SHP77 (cell line): ENCODE results near the gene SLC22A17.
"Not testable (repeated sequence)": the region's sequence is repeated elsewhere in the genome, so short reads cannot be mapped to it uniquely, and the experiment has no call there.

Source experiments
- DNase-seq, 2 experiments: peaks; one replicate each; lab custom pipeline; 2025; lab: John Stamatoyannopoulos, UW

Gene SLC22A17

DNA sequence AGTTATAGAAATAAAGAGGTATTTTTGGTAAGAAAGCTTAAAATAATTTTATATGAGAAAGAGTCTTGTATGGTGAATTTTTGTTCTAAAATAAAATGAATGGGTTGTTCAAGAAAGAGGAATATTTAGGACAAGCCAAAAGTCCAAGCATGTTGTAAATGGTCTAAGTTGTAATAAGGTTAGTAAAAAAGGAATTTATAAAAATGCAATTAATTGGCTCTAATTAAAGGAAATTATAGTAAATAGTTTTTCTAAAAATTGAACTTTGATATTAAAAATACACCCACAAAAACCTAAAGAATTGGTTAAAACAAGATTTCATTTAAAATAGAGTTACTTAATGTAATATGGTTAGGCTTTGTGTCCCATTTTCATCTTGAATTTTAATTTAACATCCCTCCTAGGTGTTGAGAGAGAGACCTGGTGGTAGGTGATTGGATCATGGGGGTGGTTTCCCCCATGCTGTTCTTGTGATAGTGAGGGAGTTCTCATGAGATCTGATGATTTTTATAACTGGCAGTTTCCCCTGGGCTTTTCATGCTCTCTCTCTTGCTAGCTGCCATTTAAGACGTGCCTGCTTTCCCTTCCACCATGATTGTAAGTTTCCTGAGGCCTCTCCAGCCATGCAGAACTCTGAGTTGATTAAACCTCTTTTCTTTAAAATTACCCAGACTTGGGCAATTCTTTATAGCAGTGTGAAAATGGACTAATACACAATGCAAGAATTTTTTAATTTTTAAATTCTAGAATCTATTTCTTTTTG lies 13.0 kb downstream of the SLC22A17 start:
- no peak for DNase-seq

DNA sequence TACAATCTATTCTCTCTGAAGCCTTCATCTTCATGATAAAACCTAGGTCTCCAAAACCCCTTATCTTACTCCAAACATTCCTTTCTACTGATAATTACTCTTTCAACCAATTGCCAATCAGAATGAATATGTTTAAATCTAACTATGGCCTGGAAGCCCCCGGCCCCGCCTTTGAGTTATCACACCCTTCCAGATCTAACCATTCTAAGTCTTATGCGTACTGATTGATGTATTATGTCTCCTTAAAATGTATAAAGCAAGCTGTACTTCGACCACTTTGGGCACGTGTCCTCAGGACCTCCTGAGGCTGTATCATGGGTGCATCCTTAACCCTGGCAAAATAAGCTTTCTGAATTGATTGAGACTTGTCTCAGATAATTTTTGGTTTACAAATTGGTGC lies 17.1 kb downstream of the SLC22A17 start:
- no peak for DNase-seq

DNA sequence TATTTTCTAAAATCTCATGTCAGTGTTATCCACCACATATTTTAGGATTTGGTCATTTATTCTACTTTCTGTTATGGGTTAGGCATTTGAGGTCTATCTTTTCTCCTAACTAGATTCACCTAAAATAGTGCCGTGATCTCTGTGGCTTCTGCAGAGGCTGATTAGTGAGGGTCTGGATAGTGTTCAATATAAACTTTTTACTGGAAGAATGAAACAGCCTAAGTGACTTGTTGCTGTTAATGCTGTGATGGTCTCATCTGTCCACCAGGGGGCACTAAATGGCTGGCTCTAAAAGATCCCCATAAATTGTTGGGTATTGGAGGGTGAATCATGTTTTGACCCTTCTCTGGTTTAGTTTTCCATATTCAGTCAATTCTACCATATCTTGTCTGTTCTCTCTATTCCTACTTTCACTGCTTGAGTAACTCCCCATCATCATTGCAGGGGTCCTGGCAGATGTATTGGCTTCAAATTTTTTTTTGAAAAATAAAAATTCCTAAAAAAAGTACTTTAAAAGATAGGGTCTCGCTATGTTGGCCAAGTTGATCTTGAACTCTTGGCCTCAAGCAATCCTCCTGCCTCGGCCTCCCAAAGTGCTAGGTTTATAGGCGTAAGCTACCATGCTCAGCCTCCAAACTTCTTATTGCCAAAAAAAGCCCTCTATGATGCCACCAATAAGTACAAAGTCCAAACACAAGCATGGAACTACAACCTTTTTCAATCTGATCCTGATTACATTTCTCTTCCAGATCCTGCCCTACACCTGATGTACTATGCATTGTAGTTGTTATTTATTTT lies 24.5 kb downstream of the SLC22A17 start:
- peak; percentile 76 for DNase-seq

DNA sequence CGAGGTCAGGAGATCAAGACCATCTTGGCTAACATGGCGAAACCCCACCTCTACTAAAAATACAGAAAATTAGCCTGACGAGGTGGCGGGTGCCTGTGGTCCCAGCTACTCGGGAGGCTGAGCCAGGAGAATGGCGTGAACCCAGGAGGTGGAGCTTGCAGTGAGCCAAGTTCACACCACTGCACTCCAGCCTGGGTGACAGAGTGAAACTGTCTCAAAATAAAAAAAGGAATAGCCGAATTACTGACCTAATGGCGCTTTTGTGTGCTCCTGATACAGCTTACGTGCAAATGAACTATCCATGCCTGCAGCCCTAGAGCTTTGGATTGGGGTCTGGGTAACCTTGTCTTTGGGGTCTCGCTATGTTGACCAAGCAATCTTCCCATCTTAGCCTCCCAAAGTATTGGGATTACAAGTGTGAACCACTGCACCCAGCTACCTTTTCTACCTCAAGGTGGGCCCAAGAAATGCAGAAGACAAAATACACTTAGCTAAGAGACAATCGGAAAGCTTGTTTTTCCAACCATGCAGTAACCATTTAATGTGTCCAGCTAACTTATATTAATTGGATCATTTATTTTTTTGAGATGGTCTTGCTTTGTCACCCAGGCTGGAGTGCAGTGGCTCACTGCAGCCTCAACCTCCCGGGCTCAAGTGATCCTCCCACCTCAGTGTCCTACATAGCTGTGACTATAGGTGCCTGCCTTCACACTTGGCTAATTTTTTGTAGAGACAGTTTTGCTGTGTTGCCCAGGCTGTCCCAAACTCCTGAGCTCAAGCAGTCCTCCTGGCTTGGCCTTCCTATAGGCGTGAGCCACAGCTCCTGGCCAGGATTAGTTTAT lies 26.0 kb downstream of the SLC22A17 start:
- no peak for DNase-seq

DNA sequence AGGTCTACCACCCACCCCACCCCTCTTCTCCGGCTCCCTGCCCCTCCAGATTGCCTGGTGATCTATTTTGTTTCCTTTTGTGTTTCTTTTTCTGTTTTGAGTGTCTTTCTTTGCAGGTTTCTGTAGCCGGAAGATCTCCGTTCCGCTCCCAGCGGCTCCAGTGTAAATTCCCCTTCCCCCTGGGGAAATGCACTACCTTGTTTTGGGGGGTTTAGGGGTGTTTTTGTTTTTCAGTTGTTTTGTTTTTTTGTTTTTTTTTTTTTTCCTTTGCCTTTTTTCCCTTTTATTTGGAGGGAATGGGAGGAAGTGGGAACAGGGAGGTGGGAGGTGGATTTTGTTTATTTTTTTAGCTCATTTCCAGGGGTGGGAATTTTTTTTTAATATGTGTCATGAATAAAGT lies 26.9 kb downstream of the SLC22A17 start:
- not testable (repeated sequence) for DNase-seq

DNA sequence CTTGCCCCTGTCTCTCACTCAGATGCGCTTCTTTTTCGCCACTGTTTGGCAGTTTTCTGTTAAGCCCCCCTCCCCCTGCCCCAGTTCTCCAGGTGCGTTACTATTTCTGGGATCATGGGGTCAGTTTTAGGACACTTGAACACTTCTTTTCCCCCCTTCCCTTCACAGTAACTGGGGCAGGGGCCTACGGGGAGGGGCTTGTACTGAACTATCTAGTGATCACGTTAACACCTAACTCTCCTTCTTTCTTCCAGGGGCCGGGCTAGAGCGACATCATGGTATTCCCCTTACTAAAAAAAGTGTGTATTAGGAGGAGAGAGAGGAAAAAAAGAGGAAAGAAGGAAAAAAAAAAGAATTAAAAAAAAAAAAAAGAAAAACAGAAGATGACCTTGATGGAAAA lies 27.7 kb downstream of the SLC22A17 start:
- DNase-seq: no peak

DNA sequence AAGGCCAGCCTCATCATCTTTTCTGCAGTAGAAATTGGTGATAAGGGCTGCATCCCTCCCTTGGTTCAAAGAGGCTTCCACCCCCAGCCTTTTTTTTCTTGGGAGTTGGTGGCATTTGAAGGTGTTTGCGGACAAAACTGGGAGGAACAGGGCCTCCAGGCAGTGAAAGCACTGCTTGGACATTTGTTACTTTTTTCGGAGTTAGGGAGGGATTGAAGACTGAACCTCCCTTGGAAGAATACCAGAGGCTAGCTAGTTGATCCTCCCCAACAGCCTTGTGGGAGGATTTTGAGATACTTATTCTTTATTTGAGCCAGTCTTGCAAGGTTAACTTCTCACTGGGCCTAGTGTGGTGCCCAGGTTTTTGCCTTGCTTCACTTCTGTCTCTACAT lies 28.2 kb downstream of the SLC22A17 start:
- DNase-seq: no peak

DNA sequence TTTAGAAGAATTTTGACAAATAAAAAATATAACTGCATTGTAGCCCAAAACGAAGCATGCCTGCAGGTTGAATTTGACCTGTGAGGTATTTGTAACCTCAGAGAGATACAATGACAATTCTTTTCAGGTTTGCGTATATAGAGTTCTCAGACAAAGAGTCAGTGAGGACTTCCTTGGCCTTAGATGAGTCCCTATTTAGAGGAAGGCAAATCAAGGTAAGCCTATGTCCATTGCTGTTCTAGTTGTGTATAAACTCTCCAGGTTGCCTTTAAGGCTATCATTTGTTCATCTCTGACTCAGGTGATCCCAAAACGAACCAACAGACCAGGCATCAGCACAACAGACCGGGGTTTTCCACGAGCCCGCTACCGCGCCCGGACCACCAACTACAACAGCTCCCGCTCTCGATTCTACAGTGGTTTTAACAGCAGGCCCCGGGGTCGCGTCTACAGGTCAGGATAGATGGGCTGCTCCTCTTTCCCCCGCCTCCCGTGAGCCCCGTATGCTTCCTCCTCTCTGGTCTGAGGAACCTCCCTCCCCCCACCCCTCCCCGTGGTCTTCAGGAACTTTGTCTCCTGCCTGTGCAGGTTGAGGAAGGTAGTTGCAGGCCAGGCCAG lies 28.7 kb downstream of the SLC22A17 start:
- no peak for DNase-seq

DNA sequence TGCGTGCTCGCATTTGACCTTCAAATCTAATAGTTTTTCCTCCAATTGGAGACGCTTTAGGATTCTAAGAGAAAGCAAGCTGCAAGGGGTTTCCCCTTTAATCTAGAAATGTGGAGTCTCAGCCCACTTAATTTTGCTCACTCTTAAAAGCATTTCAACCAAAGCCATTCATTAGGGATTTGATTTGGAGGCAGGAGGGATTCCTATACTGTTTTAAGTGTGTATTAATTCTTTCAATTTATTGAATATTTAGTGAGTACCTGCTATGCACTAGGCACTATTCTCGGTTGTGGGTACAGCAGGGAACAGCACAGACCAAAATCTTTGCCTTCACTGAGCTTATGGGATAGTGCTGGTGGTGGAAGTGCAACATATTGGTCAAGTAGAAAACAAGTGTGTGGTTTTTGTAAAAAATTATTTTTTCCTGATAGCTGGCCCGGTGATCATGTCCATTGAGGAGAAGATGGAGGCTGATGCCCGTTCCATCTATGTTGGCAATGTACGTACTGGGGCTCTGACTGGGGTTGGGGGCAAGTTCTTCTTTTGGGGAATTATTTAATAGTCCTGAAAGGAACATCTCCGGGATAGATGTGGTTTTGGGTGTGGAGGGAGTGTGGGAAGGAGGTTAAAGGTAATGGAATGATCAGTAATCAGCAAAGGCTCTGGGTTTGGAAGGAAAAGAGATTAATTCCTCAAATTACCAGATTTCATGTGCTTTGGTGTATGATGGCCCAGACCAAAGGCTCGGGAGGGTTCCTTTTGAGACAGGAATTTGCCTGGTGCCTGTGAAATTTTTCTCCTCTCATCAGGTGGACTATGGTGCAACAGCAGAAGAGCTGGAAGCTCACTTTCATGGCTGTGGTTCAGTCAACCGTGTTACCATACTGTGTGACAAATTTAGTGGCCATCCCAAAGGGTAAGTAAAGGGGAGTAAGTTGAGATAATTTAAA lies 29.8 kb downstream of the SLC22A17 start:
- DNase-seq: no peak

DNA sequence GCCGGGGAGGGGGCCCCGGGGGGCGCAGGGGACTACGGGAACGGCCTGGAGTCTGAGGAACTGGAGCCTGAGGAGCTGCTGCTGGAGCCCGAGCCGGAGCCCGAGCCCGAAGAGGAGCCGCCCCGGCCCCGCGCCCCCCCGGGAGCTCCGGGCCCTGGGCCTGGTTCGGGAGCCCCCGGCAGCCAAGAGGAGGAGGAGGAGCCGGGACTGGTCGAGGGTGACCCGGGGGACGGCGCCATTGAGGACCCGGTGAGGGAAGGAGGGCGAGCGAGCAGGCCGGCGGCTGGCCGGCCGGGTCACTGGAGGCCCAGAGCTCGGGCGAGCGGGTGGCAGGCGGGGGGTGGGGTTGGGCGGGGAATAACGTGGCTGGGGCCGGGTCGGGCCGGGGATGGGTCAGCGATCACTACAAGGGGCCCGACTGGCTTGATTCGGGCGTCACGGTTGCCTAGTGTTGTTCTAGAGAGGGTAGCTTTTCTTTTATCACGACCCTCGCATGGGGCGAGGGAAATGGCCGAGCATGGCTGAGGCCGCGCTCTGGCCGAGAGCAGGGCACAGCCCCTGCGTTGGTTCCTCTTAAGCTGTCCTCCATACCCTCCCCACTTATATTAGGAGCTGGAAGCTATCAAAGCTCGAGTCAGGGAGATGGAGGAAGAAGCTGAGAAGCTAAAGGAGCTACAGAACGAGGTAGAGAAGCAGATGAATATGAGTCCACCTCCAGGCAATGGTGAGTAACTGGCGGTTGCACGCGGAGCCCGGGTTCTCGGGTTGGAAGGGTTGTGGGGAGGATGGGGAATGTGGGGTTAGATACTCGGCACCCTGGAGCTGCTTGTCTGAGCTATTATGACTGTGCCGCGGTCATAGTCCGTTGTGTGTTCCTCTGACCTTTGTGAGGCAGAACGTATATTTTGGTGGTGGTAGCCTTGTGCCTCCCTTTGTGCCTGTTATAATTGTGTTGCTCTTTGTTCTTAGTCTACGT lies 30.8 kb downstream of the SLC22A17 start:
- DNase-seq: peak in 1 of 2 experiments; percentile 39

DNA sequence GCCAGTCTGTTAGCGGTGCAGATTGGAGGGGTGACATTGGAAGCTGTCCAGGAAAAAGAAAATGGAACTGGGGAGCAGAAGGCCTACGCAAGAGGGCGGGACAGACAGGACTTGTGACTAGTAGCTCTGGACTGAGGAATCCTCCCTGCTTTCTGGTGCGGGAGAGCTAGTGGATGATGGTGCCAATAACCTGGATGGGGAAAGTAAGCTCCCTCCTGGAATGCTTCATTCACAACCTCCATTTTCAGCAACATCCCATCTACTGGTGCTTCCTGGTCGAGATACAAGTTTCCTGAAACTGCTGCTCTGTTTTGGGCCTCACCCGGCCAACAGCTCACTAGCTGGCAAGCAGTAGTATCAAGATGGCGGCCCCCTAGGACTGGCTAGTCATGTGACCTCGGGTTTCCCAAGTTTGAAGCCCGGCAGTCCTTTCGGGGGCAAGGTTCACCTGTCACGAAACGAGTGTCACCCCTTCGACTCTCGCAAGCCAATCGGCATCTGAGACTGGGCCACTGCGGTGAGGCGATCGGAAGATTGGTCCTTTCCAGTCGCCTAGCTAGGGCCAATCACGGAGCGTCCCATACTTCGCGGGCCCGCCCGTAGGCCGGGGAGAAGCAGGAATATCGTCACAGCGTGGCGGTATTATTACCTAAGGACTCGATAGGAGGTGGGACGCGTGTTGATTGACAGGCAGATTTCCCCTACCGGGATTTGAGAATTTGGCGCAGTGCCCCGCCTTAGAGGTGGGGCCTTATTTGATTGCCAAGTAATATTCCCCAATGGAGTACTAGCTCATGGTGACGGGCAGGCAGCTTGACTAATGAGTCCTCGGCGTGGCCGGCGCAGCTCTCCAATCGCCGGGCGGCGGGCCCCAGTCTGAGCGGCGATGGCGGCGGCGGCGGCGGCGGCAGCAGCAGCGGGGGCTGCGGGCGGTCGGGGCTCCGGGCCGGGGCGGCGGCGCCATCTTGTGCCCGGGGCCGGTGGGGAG lies 31.8 kb downstream of the SLC22A17 start, which contains the start of gene PABPN1:
PABPN1 (plus strand) TSS at position 874 of the 988 bp plus-strand sequence; CDS start at position 887, 13 bp downstream.
- peak; percentile 100 for DNase-seq

DNA sequence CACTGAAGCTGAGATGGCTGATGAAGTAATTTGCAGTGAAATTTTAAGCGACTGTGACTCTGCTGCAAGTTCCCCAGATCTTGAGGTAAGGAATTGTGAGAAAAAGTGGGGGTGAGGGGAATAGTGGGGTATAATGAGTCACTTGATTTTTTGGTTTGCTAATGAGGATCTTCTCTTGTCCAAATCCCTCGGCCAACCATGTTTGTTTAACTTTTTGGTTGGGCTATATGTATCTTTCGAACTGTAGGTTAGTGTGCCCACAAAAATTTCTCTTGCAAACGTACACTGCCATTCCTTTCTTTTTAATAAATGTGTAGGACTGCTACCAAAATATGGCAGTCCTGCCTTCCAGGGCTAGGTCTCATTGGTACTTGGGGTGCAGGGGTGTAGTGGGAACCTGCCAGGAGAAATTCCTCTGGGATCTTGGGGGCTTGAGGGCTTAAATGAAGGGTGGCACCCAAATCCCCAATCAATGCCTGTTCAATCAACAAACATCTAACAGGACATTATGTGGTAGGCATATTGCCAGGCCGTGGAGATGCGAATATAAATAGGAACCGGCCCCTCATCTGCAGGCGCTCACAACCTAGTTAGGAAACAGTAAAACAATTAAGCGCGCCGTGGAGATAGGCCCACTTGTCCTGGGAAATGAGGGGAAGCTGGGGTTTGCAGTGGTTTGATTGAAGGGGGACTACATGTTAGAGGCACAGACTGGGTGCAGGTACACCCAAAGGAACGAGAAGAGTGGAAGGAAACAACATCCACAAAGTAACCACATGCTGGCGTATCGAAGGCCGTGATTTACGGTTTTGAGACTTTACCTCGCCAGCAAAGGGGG lies 32.7 kb downstream of the SLC22A17 start:
- peak in 1 of 2 experiments; percentile 33 for DNase-seq

DNA sequence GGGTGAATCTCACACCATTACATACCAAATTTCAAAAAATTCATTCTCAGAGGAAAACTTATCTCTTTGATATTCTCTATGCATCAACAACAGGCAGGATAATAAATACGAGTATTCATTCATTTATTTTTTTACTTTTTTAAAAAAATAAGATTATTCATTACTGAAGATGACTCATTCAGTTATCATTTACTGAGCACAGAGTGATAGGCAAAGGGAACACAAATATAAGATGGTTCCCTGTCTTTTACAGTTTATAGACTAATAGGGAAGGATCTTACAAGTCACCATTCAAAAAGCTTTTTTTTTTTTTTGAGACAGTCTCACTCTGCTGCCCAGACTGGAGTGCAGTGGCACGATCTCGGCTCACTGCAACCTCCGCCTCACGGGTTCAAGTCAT lies 36.4 kb downstream of the SLC22A17 start:
- no peak for DNase-seq

DNA sequence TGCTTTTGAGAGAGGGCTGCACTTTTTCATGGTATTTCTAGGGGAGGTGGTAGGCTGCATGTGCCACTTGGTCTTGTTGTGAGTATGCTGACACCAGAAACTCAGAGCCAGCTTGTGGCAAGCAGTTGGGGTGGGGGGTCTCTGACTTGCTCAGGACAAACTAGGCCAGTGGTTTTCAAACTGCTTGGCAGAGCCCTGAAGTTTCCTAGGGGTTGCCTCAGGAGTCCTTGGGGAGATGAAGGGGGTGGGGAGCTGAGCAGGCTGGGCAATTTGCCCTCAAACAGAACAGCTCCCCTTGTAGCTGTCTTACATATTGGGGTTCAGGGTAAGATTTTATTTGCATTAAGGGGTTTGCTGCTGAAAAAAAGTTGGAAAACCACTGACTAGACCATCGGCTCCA lies 42.1 kb downstream of the SLC22A17 start:
- DNase-seq: no peak

DNA sequence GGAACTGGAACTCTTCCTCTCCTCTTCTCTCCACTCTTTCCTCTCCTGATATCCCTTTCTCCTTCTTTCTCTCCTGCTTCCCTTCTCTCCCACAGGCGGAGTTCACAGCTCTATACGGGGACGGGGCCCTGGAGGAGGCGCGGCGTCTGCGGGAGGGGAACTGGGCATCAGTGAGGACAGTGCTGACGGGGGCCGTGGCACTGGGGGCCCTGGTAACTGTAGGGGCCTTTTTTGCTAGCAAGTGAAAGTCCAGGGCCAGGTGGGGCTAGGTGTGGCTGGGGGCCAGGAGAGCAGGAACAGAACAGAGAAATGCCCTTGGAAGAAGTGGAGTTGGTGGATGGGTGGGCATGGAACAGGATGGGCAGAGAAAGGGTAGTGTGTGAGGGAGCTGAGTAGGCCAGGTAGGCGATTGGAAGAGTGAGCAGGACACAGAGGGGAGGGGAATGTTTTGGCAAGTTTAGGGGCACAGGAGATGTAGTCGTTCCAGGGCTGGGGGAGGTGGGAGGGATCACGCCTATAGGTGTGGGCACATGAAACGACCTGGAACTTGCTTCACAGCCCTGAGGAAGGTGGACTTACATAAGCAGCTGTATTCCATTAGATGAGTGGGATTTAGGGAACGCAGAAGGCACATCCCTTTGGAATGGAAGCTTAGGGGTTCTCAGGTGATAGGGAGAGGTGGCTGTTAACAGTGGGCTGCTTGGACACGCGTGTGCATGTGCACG lies 43.8 kb downstream of the SLC22A17 start:
- no peak for DNase-seq
